ENCODE data around the gene SLC24A4.

SLC24A4 gene

DNA sequence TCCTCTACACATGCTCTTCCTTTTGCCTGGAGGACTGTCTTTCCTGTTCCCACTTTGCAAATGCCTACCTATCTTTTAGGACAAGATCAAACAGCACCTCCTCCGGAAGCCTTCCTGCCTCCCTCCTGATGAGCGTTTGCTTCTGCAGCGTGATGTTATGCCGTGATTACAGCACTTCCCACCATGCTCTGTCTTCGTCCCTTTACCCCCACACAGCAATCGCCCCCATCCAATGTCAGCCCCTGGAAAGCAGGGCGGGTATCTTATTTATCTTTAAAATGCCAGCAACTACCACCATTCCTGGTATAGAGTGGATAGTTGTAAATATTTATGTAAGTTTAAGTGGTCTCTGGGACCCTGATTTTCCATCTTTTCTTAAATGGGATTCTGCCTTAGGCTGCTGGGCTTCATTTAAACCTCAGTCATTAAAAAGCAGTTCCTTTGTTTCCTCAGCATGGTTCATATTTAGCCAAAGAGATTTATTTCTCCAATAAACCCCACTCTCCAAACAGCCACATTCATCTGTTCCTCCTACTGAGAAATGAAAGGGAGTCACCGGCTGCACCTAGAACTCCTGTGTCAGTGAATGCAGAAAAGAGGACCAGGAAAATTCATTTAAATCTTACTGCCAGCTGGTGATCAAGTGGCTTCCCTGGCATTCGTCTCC lies 33.8 kb upstream of the SLC24A4 start:
- no peak for TF ChIP-seq Cebpa-rat (IDR thresholded peaks at IDR 0.05)
- Histone ChIP-seq H3K4me3 (no peak overlapping the region), H3K4me1 (no peaks in the 10 kb centered on the region), H3K4me2 (no peak overlapping the region), H4K20me1 (no peaks in the 10 kb centered on the region), H3K9ac (no peak overlapping the region), H3K9me3 (no peaks in the 10 kb centered on the region), H3K27me3 (no peaks in the 10 kb centered on the region), H3K36me3 (no peaks in the 10 kb centered on the region), H3K27ac (no peak overlapping the region)

DNA sequence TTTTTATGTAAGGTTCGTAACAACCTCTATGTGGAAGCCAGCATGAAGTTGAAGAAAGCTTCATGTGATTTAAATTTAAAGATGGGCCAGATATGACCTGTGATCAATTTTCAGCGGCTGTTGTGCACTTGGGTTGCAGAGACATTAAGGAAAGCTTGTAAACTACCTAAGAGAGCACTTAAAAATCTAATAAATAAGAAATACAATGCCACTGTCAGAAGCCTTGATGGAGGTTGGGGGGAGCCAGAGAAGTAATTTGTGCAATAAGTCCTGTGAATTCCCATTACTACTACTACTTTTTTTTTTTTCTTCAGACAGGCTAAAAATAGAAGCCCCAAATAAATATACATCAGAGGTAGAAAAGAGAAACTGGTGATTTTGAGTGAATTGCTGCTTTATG lies 30.3 kb upstream of the SLC24A4 start:
- Histone ChIP-seq H4K20me1 (no peaks in the 10 kb centered on the region), H3K9ac (no peak overlapping the region), H3K36me3 (no peaks in the 10 kb centered on the region), H3K4me1 (no peaks in the 10 kb centered on the region), H3K4me2 (no peak overlapping the region), H3K27me3 (no peaks in the 10 kb centered on the region), H3K4me3 (no peak overlapping the region), H3K9me3 (no peaks in the 10 kb centered on the region), H3K27ac (no peak overlapping the region)
- no peak for TF ChIP-seq Cebpa-rat (IDR thresholded peaks at IDR 0.05)

DNA sequence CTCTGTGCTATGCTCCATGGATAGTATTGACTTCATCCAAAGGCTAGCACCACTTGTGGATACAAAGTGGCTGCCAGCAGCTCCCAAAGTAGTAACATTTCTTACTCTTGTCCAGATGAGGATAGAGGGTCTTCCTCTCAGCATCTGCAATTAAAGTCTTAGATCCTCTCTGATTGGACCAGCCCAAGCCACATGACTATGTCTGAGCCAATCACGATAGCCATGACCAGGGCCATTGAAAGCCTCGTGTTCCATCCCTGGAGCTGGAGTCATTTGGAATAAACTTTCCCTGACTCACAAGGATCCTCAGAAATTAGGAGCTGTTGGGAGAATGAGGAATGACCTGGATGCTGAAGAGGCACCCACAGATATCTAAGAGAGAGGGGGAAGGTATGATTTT lies 28.5 kb upstream of the SLC24A4 start:
- no peak overlapping the region for H3K4me2 ChIP-seq
- no peak for TF ChIP-seq Cebpa-rat (IDR thresholded peaks at IDR 0.05)
- H4K20me1 ChIP-seq, result no peaks in the 10 kb centered on the region
- H3K9me3 ChIP-seq, result no peaks in the 10 kb centered on the region
- H3K27me3 ChIP-seq, result no peaks in the 10 kb centered on the region
- H3K9ac ChIP-seq, result no peak overlapping the region
- no peaks in the 10 kb centered on the region for H3K4me1 ChIP-seq
- no peaks in the 10 kb centered on the region for H3K36me3 ChIP-seq
- H3K27ac ChIP-seq, result no peak overlapping the region
- H3K4me3 ChIP-seq, result no peak overlapping the region

DNA sequence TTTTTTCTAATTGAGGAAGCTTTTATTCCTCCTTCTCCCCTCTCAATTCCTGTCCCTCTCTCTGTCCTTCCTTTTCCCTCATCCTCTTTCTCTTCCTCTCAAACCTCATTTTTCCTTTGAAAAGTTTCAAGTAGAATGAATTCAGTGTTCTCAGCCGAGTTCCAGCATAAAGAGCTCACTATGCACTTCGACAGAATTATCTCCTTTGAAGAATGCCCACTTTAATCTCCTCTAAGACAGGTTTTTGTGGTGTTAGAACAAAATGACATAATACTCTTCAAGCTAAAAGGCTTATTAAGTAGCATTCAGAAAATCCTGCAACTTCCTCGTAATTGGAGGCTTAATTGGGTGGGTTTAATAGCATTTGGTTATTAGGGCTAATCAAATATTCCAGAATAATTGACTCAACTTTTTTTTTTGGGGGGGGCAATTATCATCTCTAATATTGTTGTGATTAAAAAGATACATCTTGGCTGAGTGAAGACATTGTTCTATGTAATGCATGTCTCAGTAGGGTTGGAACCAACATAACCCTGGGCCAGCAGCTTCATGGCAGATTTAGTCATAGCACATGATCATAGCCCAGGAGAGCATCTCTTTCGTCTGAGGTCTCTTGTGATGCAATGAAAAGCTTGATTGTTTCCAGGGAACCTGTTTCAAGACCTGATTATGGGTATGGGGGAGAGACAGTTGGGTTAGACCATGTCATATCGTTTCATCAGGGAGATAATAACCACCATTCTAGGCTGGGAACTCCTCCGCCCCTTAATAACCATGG lies 25.0 kb upstream of the SLC24A4 start:
- no peak for TF ChIP-seq Cebpa-rat (IDR thresholded peaks at IDR 0.05)
- H3K9me3 ChIP-seq, result no peaks in the 10 kb centered on the region
- H3K4me3 ChIP-seq, result no peak overlapping the region
- no peak overlapping the region for H3K27ac ChIP-seq
- H3K4me2 ChIP-seq, result no peak overlapping the region
- no peak overlapping the region for H3K9ac ChIP-seq
- no peaks in the 10 kb centered on the region for H3K27me3 ChIP-seq
- peaks cover 5% of the 10 kb centered on the region; the same call in 1 of the 2 replicates for H3K4me1 ChIP-seq
- H3K36me3 ChIP-seq, result no peaks in the 10 kb centered on the region
- H4K20me1 ChIP-seq, result no peaks in the 10 kb centered on the region

DNA sequence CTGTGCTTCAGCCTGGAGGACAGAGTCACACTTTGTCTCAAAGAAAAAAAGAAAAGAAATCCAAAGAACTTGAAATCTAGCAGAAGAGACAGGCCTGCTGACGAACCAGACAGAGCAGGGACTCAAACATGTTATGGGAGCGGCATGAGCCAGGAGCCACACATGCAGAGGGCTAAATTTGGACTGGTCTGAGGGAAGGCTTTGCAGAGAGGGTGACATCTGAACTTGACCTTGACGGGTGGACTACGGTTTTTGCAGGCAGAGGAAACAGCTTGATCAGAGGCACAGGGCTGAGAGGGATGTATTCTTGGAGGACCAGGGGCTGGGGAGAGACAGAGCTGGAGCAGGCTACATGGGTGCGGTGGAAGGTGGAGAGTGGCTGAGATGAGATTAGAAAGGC lies 20.5 kb upstream of the SLC24A4 start:
- no peak for TF ChIP-seq Cebpa-rat (IDR thresholded peaks at IDR 0.05)
- no peaks in the 10 kb centered on the region for H3K9me3 ChIP-seq
- no peak overlapping the region for H3K9ac ChIP-seq
- H4K20me1 ChIP-seq, result no peaks in the 10 kb centered on the region
- H3K27ac ChIP-seq, result no peak overlapping the region
- H3K4me1 ChIP-seq, result peaks cover 5% of the 10 kb centered on the region; the same call in 1 of the 2 replicates
- H3K27me3 ChIP-seq, result no peaks in the 10 kb centered on the region
- H3K4me3 ChIP-seq, result no peak overlapping the region
- no peak overlapping the region for H3K4me2 ChIP-seq
- H3K36me3 ChIP-seq, result no peaks in the 10 kb centered on the region

DNA sequence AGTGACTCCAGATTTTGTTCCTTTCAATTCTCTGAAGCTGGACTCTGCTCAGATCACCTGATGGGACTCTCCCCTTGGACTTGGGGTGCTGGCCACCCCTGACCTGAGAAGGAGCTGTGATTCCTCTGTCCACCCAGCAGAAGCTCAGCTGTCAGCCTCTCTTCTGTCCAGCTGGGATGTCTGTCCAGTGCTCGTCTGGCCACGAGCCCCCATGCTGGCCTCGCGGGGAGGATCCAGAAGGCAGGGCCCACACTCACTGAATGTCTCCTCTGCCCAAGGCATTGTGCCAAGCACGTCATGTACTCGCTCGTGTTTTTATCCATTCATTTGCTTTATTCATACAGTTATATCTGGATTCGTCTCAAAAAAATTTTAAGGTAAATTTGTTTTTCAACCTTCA lies 14.2 kb upstream of the SLC24A4 start:
- H4K20me1 ChIP-seq, result no peaks in the 10 kb centered on the region
- no peak overlapping the region for H3K27ac ChIP-seq
- no peak overlapping the region for H3K4me2 ChIP-seq
- no peaks in the 10 kb centered on the region for H3K36me3 ChIP-seq
- H3K4me3 ChIP-seq, result no peak overlapping the region
- no peak for TF ChIP-seq Cebpa-rat (IDR thresholded peaks at IDR 0.05)
- H3K4me1 ChIP-seq, result no peaks in the 10 kb centered on the region
- no peaks in the 10 kb centered on the region for H3K9me3 ChIP-seq
- H3K9ac ChIP-seq, result no peak overlapping the region
- H3K27me3 ChIP-seq, result no peaks in the 10 kb centered on the region

DNA sequence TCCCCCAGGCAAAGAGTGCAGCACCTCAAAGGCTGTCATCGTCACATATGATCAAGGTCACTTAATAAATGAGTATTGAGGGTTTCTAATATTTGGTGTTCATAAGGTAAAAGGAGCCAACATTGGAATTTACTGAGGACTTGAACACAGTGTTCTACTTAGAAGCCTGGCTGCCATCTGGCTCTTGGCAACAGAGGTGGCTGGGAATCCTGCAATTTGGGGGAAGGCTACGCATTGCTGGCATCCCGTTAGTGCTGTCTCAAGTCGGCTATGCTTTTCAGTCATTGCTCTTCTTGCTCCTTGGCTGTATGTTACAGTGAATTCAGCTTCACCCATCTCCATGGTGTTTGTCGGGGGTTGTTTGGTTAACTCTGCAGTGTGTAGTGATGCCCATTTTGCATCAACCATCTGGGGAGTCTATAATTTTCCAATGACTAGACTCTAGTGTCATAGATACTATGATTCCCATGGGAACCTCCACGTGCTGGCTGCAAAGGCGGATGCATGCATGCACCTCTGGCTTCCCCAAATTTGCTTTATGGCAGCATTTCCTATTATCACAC lies 12.9 kb upstream of the SLC24A4 start:
- H4K20me1 ChIP-seq, result no peaks in the 10 kb centered on the region
- no peak overlapping the region for H3K9ac ChIP-seq
- no peaks in the 10 kb centered on the region for H3K36me3 ChIP-seq
- TF ChIP-seq Cebpa-rat (IDR thresholded peaks at IDR 0.05), result no peak
- no peak overlapping the region for H3K27ac ChIP-seq
- no peaks in the 10 kb centered on the region for H3K9me3 ChIP-seq
- H3K4me1 ChIP-seq, result no peaks in the 10 kb centered on the region
- no peak overlapping the region for H3K4me3 ChIP-seq
- no peaks in the 10 kb centered on the region for H3K27me3 ChIP-seq
- no peak overlapping the region for H3K4me2 ChIP-seq

DNA sequence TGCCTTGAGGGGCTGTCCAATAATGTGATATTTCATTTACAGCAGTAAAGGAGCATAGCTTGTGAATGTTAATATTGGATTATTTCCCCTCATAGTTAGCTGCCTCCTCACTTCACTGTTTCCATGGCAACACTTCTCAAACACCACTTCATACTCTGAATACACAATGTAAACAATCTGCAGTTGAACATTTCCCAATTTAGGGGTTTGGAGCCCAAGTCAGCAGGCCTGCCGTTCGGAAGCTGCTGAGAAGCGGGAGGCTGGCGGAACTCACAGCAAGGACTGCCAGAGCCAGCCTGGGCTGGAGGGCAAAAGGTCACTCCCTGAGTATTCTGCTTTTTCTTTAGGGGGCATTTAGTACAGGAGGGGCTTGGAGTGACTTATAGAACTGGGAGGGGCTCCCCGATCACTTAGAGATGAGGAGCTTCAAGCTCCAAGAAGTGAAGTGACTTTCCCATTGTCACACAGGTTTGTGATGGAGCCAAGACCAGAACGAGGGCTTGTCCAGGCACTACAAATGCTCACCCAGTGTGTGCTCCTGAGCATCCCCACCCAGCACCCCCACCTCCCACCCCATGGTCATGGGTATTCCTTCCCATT lies 12.1 kb upstream of the SLC24A4 start:
- no peak for TF ChIP-seq Cebpa-rat (IDR thresholded peaks at IDR 0.05)
- no peak overlapping the region for H3K27ac ChIP-seq
- H3K27me3 ChIP-seq, result no peaks in the 10 kb centered on the region
- no peaks in the 10 kb centered on the region for H4K20me1 ChIP-seq
- H3K4me3 ChIP-seq, result no peak overlapping the region
- no peak overlapping the region for H3K9ac ChIP-seq
- no peaks in the 10 kb centered on the region for H3K9me3 ChIP-seq
- no peaks in the 10 kb centered on the region for H3K36me3 ChIP-seq
- no peaks in the 10 kb centered on the region for H3K4me1 ChIP-seq
- H3K4me2 ChIP-seq, result no peak overlapping the region

DNA sequence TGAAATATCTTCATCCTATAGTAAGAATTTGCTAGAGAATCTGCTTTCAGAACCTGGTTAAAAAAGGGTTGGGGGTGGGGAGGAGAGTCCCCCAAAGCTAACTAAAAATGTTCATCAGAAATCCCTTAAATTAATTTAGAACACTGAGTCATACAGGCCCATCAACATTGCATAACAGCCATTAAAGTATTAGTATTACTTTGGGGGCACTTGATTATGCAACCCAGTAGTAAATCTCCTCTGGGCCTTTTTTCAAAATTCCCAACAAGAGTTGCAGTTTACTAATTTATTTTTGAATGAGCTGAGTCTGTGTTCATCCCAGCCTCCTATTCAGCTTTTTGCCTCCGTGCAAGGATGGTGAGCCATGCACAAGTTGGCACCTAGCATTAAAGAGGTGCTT lies 8.8 kb upstream of the SLC24A4 start:
- no peak overlapping the region for H3K27ac ChIP-seq
- H3K36me3 ChIP-seq, result no peaks in the 10 kb centered on the region
- H3K27me3 ChIP-seq, result no peaks in the 10 kb centered on the region
- TF ChIP-seq Cebpa-rat (IDR thresholded peaks at IDR 0.05), result no peak
- no peaks in the 10 kb centered on the region for H3K9me3 ChIP-seq
- no peak overlapping the region for H3K4me2 ChIP-seq
- H3K9ac ChIP-seq, result no peak overlapping the region
- peaks cover 17% of the 10 kb centered on the region for H3K4me1 ChIP-seq
- no peaks in the 10 kb centered on the region for H4K20me1 ChIP-seq
- no peak overlapping the region for H3K4me3 ChIP-seq

Data from BLaER1 (cell line).